GM23338 (cell line): ENCODE data around the gene ANTXR1. TPM values are rescaled to one million over a fixed set of nuclear protein-coding genes. Genes with fewer than 3 reads are reported as not detected.

Experiments used
- ATAC-seq: fragments of 200-7000 bp; cut with Tn5 transposase; 3 replicates; pipeline ENCODE4 v1.9.1; 2020
- DNase-seq: peaks from one replicate; pipeline ENCODE4 v3.0.0-alpha.2; 2015; ENCODE audit warnings: low spot score
- H2AFZ ChIP-seq: fragments of 200-600 bp; sonication (generic); 2 replicates; pipeline ENCODE4 v1.8.0; 2016; ENCODE audit warnings: antibody characterized with exemption, mild to moderate bottlenecking, moderate library complexity
- H3F3A ChIP-seq: fragments of 200-600 bp; sonication (generic); replicated peaks from 2 replicates; pipeline ENCODE4 v1.8.0; 2017; ENCODE audit warnings: antibody characterized with exemption, mixed run types, low read depth
- H3K27ac ChIP-seq: fragments of 200-600 bp; sonication (generic); 2 replicates; pipeline ENCODE4 v1.6.1; 2016; ENCODE audit warnings: low read depth
- H3K27me3 ChIP-seq: fragments of 200-600 bp; sonication (generic); 2 replicates; pipeline ENCODE4 v1.8.0; 2016; ENCODE audit warnings: mild to moderate bottlenecking, mixed run types, moderate library complexity; ENCODE audit not compliant: insufficient read depth
- H3K36me3 ChIP-seq: fragments of 200-600 bp; sonication (generic); 2 replicates; pipeline ENCODE4 v1.8.0; 2016; ENCODE audit warnings: mild to moderate bottlenecking; ENCODE audit not compliant: insufficient read depth
- H3K4me1 ChIP-seq: fragments of 200-600 bp; sonication (generic); 2 replicates; pipeline ENCODE4 v1.8.0; 2016; ENCODE audit warnings: mild to moderate bottlenecking, moderate library complexity; ENCODE audit not compliant: insufficient read depth
- H3K4me2 ChIP-seq: fragments of 200-600 bp; sonication (generic); 2 replicates; pipeline ENCODE4 v1.7.1; 2017; ENCODE audit warnings: mixed run types
- H3K4me3 ChIP-seq: fragments of 200-600 bp; sonication (generic); 2 replicates; pipeline ENCODE4 v1.6.1; 2016; ENCODE audit warnings: mixed run types
- H3K79me2 ChIP-seq: fragments of 200-600 bp; sonication (generic); replicated peaks from 2 replicates; pipeline ENCODE4 v1.8.0; 2017; ENCODE audit warnings: mild to moderate bottlenecking; ENCODE audit not compliant: insufficient read depth
- H3K9me2 ChIP-seq: fragments of 200-600 bp; sonication (generic); 2 replicates; pipeline ENCODE4 v1.8.0; 2017; ENCODE audit not compliant: insufficient read depth
- H4K20me1 ChIP-seq: fragments of 200-600 bp; sonication (generic); replicated peaks from 2 replicates; pipeline ENCODE4 v1.8.0; 2017; ENCODE audit warnings: mild to moderate bottlenecking; ENCODE audit not compliant: insufficient read depth
- H3K27ac Mint-ChIP-seq: 2 replicates; pipeline ENCODE4 v1.8.0; 2020; ENCODE audit warnings: inconsistent platforms, mild to moderate bottlenecking, moderate library complexity, mixed read lengths
- H3K27me3 Mint-ChIP-seq: 3 replicates; pipeline ENCODE4 v1.8.0; 2022; ENCODE audit warnings: low read depth, mild to moderate bottlenecking, moderate library complexity, mixed read lengths, inconsistent platforms; ENCODE audit not compliant: insufficient read depth, poor library complexity
- H3K36me3 Mint-ChIP-seq: 3 replicates; pipeline ENCODE4 v1.8.0; 2021; ENCODE audit warnings: low read depth, mild to moderate bottlenecking, inconsistent platforms, moderate library complexity, mixed read lengths
- H3K4me1 Mint-ChIP-seq: 3 replicates; pipeline ENCODE4 v1.8.0; 2020; ENCODE audit warnings: mild to moderate bottlenecking, inconsistent platforms, mixed read lengths
- H3K4me3 Mint-ChIP-seq: 3 replicates; pipeline ENCODE4 v1.8.0; 2021; ENCODE audit warnings: moderate library complexity, mild to moderate bottlenecking, inconsistent platforms, mixed read lengths
- H3K9me3 Mint-ChIP-seq: 3 replicates; pipeline ENCODE4 v1.8.0; 2020; ENCODE audit warnings: moderate library complexity, mild to moderate bottlenecking, inconsistent platforms, mixed read lengths
- CTCF ChIP-seq, 2 experiments: fragments of 200-600 bp in 1 of 2; sonication (generic) in 1 of 2; conservative IDR thresholded peaks; 2 replicates each; pipeline versions ENCODE4 v1.5.1 to v1.6.1; 2016 to 2017; ENCODE audit warnings: antibody characterized with exemption in 2 of 2, low read depth in 2 of 2, mild to moderate bottlenecking in 2 of 2, moderate library complexity in 1 of 2
- ETS1 ChIP-seq: IDR thresholded peaks from 2 replicates; pipeline ENCODE4 v1.6.1; 2016; ENCODE audit warnings: antibody characterized with exemption
- JUNB ChIP-seq: IDR thresholded peaks from one replicate; pipeline ENCODE4 v1.6.1; 2016; ENCODE audit warnings: antibody characterized with exemption; ENCODE audit not compliant: unreplicated experiment
- STAT1 ChIP-seq: IDR thresholded peaks from one replicate; pipeline ENCODE4 v1.6.1; 2016; ENCODE audit warnings: antibody characterized with exemption; ENCODE audit not compliant: unreplicated experiment
- ZNF114 ChIP-seq: fragments of 250-450 bp; sonication (Bioruptor Pico); IDR thresholded peaks from 2 replicates; pipeline ENCODE4 v1.5.0; 2020; ENCODE audit warnings: mild to moderate bottlenecking, moderate library complexity
- ZNF462 ChIP-seq: fragments of 250-450 bp; sonication (Bioruptor Pico); IDR thresholded peaks from 2 replicates; pipeline ENCODE4 v1.5.0; 2020; ENCODE audit warnings: mild to moderate bottlenecking, moderate library complexity
- polyA plus RNA-seq: library from polyadenylated mRNA; unstranded; fragments of >200 nt; fragmentation: Nextera tagmentation; extraction: Ambion mirVana; gene quantifications from 2 replicates; pipeline ENCODE4 v1.2.1, GENCODE V29; 2016
- total RNA-seq: library from RNA; depleted of rRNA; stranded (reverse); fragments of >200 nt; shearing (Covaris generic); gene quantifications from 2 replicates; pipeline ENCODE4 v1.2.3, GENCODE V29; 2014

ANTXR1 gene
- total and polyA plus RNA-seq, 2 experiments from 2014 or later = 16.1 to 23.1 TPM

GRCh38 chr2:69089266-69089665, 76.3 kb downstream of the ANTXR1 start:
- no peak overlapping the region for H3K4me3 ChIP-seq
- H3K4me2 ChIP-seq = no peak overlapping the region
- Mint-ChIP-seq H3K9me3 (no peaks in the 10 kb centered on the region), H3K4me3 (no peak overlapping the region), H3K4me1 (no peaks in the 10 kb centered on the region; the same call in 2 of the 3 replicates), H3K27me3 (peaks cover 4% of the 10 kb centered on the region), H3K36me3 (no peaks in the 10 kb centered on the region; the same call in 2 of the 3 replicates), H3K27ac (no peak overlapping the region)
- ATAC-seq = no peak
- H2AFZ ChIP-seq = no peak overlapping the region
- H3F3A ChIP-seq = no peaks in the 10 kb centered on the region
- H3K27me3 ChIP-seq = no peaks in the 10 kb centered on the region
- H3K79me2 ChIP-seq = no peaks in the 10 kb centered on the region
- peaks cover 3% of the 10 kb centered on the region; the same call in 1 of the 2 replicates for H3K9me2 ChIP-seq
- no peak overlapping the region for H3K27ac ChIP-seq
- no peaks in the 10 kb centered on the region for H4K20me1 ChIP-seq
- no peaks in the 10 kb centered on the region; the same call in 1 of the 2 replicates for H3K4me1 ChIP-seq
- peaks cover 3% of the 10 kb centered on the region; the same call in 1 of the 2 replicates for H3K36me3 ChIP-seq
- no peak for DNase-seq
- TF ChIP-seq ETS1 = no peak
- no peak for TF ChIP-seq JUNB
- no peak for TF ChIP-seq ZNF114 (CRISPR knock-in tag)
- no peak for TF ChIP-seq CTCF (conservative IDR thresholded peaks at IDR 0.05; ENCODE audit: low read depth in 2 of 2)

- H3K36me3 ChIP-seq = peaks cover 3% of the 10 kb centered on the region; the same call in 1 of the 2 replicates
- H3K36me3 Mint-ChIP-seq = no peaks in the 10 kb centered on the region; the same call in 2 of the 3 replicates
- H3K4me3 Mint-ChIP-seq = no peak overlapping the region
- H3K79me2 ChIP-seq = no peaks in the 10 kb centered on the region
- no peak overlapping the region for H3K4me3 ChIP-seq
- H3K4me1 Mint-ChIP-seq = no peaks in the 10 kb centered on the region; the same call in 2 of the 3 replicates
- H3K4me1 ChIP-seq = no peaks in the 10 kb centered on the region; the same call in 1 of the 2 replicates
- no peaks in the 10 kb centered on the region for H4K20me1 ChIP-seq
- no peak overlapping the region for H3K27ac Mint-ChIP-seq
- ATAC-seq = no peak
- H3K27me3 Mint-ChIP-seq = peaks cover 4% of the 10 kb centered on the region
- H3K9me2 ChIP-seq = peaks cover 3% of the 10 kb centered on the region; the same call in 1 of the 2 replicates
- H3K27me3 ChIP-seq = no peaks in the 10 kb centered on the region
- no peaks in the 10 kb centered on the region for H3F3A ChIP-seq
- DNase-seq = no peak
- H3K27ac ChIP-seq = no peak overlapping the region
- TF ChIP-seq ZNF462 (CRISPR knock-in tag) (no peak), STAT1 (no peak), ZNF114 (CRISPR knock-in tag) (no peak)
- H3K4me2 ChIP-seq = no peak overlapping the region
- no peak overlapping the region for H2AFZ ChIP-seq
- H3K9me3 Mint-ChIP-seq = no peaks in the 10 kb centered on the region
Observed at GRCh38 chr2:69089998-69090397, 77.0 kb downstream of the ANTXR1 start.
